HepG2 (cell line): ENCODE data around the gene RCOR3. TPM values are rescaled to one million over a fixed set of nuclear protein-coding genes. Genes with fewer than 3 reads are reported as not detected.

Experiments
- polyA plus RNA-seq, 8 experiments: library from polyadenylated mRNA; depleted of rRNA in 3 of 8; stranded (reverse) in 7 of 8; unstranded in 1 of 8; fragments of >200 nt; fragmentation: Illumina TruSeq in 4 of 8; extraction: Trizol in 4 of 8; gene quantifications; 2 replicates each; pipeline versions ENCODE4 v1.2.1 to v1.2.3, GENCODE V29; 2011 to 2016; ENCODE audit warnings: low read depth in 4 of 8, missing spikeins in 1 of 8, mixed read lengths in 1 of 8; ENCODE audit not compliant: insufficient read depth in 1 of 8
- total RNA-seq, 5 experiments: library from RNA; depleted of rRNA; stranded (reverse); fragments of >200 nt; fragmentation: Illumina TruSeq; extraction: Trizol; gene quantifications; 2 replicates each; pipeline ENCODE4 v1.2.3, GENCODE V29; 2016; ENCODE audit warnings: low read depth in 1 of 5
- TF ChIP-seq, protein P1 (sequence below): sonication (generic); formaldehyde crosslinking; IDR thresholded peaks from 2 replicates; pipeline ENCODE4 v1.5.0; 2020; ENCODE audit warnings: mild to moderate bottlenecking, missing genetic modification reagents, borderline replicate concordance

Gene RCOR3
- total and polyA plus RNA-seq, 2 of the 13 experiments (the other 11 are each of a cell fraction or from before 2014, with no cell fraction given): 16.8 to 31.6 TPM

DNA sequence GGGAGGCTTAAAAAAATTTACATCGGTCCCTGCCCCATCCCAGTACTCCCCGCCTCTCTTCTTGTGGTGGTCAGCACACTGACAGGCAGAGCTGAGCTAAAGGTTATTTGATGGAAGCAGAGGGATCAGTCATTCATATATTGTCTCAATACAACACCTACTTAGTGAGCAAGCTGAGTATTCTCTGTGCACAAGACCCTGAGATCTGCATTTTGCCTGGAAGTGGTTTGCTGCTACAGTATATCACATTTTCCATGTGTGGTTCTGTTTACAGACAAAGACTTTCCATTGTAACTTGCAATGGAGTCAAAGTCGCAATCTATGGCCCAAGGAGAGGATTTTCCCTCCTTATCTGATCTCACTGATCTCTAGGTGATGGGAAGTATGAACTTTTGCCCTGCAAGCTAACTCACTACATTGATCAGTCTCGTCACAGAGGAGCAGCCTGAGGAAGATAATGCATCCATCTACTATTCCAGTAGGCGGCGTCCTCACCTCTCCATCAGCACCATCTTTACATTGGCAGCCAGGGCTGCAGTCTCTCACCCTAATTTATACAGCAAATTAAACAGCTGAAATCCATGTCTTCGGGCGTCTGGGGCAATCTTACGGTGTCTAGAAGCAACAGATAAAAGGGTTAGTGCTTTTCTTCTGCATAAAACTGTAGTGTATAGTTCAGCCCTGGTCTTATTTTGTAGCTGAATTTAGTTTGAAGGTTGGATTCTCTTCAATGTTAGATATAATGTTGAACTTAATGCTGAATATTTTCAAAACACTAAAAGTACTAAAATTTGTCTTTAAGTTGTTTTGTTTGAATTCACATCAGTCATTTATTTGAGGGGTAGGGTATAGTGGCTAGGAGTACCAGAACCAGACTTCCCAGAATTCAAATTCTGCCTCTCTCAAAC, 64.2 kb downstream of the RCOR3 start (continued):
- TF ChIP-seq, protein P1, sequence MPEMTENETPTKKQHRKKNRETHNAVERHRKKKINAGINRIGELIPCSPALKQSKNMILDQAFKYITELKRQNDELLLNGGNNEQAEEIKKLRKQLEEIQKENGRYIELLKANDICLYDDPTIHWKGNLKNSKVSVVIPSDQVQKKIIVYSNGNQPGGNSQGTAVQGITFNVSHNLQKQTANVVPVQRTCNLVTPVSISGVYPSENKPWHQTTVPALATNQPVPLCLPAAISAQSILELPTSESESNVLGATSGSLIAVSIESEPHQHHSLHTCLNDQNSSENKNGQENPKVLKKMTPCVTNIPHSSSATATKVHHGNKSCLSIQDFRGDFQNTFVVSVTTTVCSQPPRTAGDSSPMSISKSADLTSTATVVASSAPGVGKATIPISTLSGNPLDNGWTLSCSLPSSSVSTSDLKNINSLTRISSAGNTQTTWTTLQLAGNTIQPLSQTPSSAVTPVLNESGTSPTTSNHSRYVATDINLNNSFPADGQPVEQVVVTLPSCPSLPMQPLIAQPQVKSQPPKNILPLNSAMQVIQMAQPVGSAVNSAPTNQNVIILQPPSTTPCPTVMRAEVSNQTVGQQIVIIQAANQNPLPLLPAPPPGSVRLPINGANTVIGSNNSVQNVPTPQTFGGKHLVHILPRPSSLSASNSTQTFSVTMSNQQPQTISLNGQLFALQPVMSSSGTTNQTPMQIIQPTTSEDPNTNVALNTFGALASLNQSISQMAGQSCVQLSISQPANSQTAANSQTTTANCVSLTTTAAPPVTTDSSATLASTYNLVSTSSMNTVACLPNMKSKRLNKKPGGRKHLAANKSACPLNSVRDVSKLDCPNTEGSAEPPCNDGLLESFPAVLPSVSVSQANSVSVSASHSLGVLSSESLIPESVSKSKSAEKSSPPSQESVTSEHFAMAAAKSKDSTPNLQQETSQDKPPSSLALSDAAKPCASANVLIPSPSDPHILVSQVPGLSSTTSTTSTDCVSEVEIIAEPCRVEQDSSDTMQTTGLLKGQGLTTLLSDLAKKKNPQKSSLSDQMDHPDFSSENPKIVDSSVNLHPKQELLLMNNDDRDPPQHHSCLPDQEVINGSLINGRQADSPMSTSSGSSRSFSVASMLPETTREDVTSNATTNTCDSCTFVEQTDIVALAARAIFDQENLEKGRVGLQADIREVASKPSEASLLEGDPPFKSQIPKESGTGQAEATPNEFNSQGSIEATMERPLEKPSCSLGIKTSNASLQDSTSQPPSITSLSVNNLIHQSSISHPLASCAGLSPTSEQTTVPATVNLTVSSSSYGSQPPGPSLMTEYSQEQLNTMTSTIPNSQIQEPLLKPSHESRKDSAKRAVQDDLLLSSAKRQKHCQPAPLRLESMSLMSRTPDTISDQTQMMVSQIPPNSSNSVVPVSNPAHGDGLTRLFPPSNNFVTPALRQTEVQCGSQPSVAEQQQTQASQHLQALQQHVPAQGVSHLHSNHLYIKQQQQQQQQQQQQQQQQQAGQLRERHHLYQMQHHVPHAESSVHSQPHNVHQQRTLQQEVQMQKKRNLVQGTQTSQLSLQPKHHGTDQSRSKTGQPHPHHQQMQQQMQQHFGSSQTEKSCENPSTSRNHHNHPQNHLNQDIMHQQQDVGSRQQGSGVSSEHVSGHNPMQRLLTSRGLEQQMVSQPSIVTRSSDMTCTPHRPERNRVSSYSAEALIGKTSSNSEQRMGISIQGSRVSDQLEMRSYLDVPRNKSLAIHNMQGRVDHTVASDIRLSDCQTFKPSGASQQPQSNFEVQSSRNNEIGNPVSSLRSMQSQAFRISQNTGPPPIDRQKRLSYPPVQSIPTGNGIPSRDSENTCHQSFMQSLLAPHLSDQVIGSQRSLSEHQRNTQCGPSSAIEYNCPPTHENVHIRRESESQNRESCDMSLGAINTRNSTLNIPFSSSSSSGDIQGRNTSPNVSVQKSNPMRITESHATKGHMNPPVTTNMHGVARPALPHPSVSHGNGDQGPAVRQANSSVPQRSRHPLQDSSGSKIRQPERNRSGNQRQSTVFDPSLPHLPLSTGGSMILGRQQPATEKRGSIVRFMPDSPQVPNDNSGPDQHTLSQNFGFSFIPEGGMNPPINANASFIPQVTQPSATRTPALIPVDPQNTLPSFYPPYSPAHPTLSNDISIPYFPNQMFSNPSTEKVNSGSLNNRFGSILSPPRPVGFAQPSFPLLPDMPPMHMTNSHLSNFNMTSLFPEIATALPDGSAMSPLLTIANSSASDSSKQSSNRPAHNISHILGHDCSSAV: no peak
